HL-60/S4 treated with phorbol 12-myristate 13-acetate at 8.2 ng/mL for 4 days and 3 days (cell line): Measurements from ENCODE around the gene NOXO1.
"Not testable (repeated sequence)": the region's sequence is repeated elsewhere in the genome, so short reads cannot be mapped to it uniquely, and the experiment has no call there.

Source experiments
- in situ Hi-C: fragments of 300-500 bp; cut with MboI; formaldehyde crosslinking; loops from 2 replicates; pipeline ENCODE4 v1.15.0; 2022; ENCODE audit warnings: low sequenced_read_pairs

Gene NOXO1

GRCh38 chr16:1945559-1946391, 35.5 kb downstream of the NOXO1 start:
- in situ Hi-C loops, result no loop called here

DNA sequence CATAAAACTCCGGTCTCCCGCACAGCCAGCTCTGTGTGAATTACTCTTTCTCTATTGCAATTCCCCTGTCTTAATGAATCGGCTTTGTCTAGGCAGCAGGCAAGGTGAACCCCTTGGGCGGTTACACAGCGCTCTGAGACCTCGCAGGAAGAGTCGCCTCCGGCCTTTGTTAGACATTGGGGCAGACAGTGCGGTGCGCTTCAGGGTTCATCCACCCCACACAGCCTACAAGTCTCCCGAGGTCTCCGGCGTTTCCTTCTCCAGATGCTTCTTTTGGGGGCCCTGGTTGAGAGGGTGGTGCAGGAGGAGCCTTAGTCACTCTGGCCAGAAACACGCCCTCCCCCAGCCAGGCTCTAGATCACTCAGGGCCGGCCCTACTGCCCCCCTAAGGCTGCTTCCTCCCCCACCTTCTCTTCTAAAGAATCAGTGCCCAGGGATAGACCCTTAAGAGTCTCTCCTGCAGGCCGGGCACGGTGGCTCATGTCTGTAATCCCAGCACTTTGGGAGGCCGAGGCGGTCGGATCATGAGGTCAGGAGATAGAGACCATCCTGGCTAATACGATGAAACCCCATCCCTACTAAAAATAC, 36.6 kb downstream of the NOXO1 start:
- in situ Hi-C loops, result no loop called here

DNA sequence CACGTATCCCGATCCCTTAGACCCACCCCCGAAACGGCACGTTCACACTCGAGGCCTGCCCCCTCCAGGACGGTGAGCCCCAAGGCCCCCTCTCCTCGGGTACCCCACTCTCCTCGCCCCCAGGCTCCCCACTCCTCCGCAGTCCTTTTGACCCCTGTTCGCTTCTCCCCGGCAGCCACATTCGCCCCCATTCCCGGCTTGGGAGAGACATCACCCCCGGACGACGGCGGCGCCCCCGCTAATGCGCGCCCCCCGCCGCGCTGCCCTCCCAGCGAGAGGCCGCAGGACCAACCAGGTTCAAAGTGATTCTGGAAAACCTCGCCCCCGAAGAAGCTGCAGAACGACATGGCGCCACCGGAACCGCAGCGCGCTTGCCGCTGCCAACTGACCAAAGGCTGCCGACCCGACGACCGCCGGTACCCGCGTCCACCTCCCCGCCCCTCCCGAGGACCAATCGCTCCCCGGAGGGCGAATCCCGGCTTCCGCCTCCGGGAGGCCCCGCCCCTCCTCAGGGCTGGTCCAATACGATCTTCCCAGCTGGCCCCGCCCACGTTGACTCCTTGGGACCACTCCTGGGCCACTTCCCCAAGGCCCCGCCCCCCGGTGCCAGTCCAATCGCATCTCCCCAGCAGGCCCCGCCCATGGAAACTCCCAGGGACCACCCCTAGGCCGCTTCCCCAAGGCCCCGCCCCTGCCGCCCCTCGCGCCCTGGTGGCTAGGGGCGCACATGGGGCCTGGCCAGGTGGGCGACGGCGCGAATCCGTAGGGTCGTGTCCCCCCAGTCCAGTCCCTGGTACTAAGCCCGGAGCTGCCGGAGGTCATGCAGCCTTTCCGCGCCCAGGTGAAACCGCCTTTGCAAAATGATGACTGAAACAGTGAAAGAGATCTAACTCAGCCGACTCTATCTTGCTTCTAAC, 38.2 kb downstream of the NOXO1 start, which contains the start of gene MSRB1:
Gene MSRB1 (minus strand): TSS at position 390 of the 917 bp plus-strand sequence. CDS start 43 bp downstream, at position 347.
- in situ Hi-C loops, result no loop called here

- in situ Hi-C loops, result no loop called here
Observed at GRCh38 chr16:1942047-1942809, 39.0 kb downstream of the NOXO1 start.

DNA sequence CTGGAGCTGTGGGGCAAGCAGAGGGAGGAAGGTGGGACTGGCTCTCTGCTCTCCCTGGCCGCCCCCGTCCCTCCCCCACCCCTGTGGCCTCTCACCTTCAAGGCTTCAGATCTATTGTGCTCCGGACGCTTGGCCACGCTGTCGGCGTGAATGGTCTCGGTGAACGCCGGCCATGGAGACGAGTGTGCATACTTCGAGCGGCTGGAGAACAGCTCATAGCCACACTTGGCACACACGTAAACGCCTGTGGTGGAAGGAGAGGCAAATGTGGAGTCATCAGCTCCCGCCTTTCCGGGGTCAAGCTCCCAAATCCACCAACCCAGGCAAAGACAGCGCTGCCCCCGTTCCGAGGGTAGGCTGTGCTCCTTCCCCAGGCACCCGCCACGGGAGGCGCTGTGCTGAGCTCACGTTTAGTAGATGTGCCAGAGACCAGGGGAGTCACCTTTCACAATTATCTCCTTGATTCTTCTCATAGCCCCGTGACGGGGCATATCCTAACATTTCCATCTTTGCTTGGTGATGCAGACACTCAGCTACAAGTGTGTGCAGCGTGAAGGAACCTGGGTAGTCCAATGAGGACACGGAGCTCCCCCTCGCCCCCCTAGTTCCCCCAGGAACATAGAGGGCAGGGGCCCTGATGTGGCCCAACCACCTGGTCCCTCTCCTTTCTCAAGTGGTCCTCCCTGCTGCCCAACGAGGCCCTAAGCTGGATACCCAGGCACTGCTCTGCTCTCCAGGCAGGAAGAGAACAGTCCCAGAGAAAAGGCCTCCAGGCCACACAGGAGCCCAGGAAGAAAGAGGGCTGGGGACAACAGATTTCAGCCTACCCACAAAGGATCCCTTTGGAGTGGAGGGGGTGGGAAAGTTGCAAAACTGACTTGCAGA, 39.9 kb downstream of the NOXO1 start:
- in situ Hi-C loops, result no loop called here

DNA sequence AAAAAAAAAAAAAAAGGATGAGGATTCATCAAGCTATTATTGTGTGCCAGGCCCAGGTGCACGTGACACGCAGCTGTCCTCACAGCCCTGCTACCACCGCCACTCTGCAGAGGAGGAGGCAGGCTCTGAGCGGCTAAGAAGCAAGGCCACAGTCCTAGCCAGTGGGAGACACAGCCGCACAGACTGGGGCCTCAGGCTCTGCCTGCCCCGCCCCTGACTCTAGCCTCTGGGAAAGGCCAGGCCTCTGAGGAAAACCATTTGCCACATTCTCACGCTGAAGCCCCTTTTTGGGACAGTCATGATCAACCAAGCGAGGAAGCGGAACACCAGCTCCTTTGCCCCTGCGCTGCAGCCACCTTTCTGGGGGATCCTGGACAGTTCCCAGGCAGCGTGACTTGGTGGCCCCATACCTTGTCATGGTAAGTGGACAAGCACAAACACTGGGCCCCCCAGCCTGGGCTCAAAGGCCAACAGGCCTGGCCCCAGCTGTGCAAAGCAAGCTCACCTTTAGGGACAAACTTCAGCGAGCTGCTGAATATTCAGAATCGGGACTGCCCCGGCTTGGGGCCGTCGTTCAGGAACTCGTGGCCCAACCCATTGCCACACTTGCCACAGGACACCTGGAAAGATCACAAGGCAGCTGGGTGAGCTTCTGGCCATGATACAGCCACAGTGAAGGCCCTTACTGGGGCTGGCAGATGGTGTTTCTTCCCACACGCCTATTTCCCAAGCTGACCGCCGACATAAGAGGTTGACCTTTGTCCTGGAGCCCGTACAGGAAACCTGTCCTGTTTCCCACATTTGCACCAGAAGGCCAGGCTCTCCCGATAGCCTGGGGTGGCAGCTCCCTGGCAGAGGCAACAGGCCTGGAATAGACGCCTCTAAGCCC, 40.8 kb downstream of the NOXO1 start:
- in situ Hi-C loops, result no loop called here

DNA sequence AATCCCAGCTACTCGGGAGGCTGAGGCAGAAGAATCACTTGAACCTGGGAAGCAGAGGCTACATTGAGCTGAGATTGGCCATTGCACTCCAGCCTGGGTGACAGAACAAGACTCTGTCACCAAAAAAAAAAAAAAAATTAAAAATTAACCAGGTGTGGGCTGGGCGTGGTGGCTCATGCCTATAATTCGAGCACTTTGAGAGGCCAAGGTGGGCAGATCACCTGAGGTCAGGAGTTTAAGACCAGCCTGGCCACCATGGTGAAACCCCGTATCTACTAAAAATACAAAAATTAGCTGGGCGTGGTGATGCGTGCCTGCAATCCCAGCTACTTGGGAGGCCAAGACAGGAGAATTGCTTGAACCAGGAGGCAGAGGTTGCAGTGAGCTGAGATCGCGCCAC, 41.4 kb downstream of the NOXO1 start:
- in situ Hi-C loops, result not testable (repeated sequence)

- in situ Hi-C loops, result no loop called here
Observed at GRCh38 chr16:1938910-1939309, 42.4 kb downstream of the NOXO1 start.

- in situ Hi-C loops, result no loop called here
Observed at GRCh38 chr16:1938316-1938715, 43.0 kb downstream of the NOXO1 start.

DNA sequence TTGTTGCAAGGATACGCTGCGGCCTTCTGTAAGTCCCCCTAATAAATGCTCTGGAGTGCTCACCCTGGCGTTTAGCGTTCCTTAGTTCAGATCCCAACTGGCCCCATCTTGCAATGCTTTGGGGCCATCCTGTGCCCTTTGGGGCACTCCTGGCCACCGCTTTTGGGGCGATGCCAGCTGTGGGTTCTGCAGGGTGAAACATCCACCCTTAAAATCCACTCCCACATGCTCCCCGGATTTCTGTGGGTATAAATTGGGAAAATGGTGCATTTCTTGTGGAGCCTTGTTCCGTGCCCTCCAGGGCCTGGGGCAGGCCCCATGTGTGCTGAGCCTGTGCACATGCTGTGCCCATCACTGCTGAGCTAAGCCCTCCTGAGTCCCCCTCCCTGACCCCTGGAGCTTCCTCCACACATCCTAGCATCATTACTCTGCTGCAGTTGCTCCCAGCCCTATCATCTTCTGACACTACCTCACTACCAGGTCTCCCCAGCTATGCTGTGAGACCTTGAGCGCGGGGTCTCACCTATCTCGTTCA, 44.3 kb downstream of the NOXO1 start:
- in situ Hi-C loops, result no loop called here

DNA sequence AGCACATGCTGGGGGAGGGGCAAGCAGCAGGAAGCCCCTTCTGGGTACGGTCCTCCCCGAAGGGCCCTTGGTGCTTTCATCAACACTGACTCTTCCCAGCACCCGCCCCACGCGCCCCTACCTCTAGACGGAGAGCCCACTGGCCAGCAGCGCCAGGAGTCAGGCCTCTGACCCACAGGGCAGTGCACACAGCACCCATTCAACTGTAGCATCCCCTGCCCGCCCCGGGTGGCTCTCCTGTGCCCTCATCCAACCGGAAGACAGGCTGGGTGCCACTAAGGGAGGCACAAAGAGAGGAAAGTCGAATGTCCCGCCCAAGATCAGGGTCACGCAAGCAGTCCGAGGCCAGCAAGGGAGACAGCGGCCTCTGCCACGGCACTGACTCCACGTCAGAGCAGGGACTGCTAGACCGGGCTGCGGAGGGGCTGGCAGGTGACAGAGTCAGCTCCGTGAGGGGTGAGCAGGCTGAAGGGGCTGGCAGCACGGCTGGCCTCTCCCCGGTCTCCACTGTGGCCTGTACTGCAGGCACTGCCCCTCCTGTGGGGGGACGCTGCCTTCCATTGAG, 48.1 kb downstream of the NOXO1 start:
- in situ Hi-C loops, result no loop called here

GRCh38 chr16:1932050-1933028, 48.9 kb downstream of the NOXO1 start:
- in situ Hi-C loops, result no loop called here

GRCh38 chr16:1930338-1930720, 50.9 kb downstream of the NOXO1 start:
- in situ Hi-C loops, result no loop called here

- in situ Hi-C loops, result no loop called here
Observed at GRCh38 chr16:1929578-1930337, 51.5 kb downstream of the NOXO1 start.

- in situ Hi-C loops, result no loop called here
Observed at GRCh38 chr16:1929105-1929504, 52.2 kb downstream of the NOXO1 start.
